Tongue (tissue), 2 donors: ENCODE results near the gene REST. TPM values are rescaled to one million over a fixed set of nuclear protein-coding genes. Genes with fewer than 3 reads are reported as not detected.
"Not testable (repeated sequence)": the region's sequence is repeated elsewhere in the genome, so short reads cannot be mapped to it uniquely, and the experiment has no call there.

Source experiments
- DNase-seq: peaks from one replicate; pipeline ENCODE4 v3.0.0-alpha.2; 2015
- total RNA-seq: library from RNA; depleted of rRNA; stranded (reverse); fragments of >200 nt; gene quantifications from one replicate; pipeline ENCODE4 v1.2.3, GENCODE V29; 2014

Gene REST, protein sequence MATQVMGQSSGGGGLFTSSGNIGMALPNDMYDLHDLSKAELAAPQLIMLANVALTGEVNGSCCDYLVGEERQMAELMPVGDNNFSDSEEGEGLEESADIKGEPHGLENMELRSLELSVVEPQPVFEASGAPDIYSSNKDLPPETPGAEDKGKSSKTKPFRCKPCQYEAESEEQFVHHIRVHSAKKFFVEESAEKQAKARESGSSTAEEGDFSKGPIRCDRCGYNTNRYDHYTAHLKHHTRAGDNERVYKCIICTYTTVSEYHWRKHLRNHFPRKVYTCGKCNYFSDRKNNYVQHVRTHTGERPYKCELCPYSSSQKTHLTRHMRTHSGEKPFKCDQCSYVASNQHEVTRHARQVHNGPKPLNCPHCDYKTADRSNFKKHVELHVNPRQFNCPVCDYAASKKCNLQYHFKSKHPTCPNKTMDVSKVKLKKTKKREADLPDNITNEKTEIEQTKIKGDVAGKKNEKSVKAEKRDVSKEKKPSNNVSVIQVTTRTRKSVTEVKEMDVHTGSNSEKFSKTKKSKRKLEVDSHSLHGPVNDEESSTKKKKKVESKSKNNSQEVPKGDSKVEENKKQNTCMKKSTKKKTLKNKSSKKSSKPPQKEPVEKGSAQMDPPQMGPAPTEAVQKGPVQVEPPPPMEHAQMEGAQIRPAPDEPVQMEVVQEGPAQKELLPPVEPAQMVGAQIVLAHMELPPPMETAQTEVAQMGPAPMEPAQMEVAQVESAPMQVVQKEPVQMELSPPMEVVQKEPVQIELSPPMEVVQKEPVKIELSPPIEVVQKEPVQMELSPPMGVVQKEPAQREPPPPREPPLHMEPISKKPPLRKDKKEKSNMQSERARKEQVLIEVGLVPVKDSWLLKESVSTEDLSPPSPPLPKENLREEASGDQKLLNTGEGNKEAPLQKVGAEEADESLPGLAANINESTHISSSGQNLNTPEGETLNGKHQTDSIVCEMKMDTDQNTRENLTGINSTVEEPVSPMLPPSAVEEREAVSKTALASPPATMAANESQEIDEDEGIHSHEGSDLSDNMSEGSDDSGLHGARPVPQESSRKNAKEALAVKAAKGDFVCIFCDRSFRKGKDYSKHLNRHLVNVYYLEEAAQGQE
- total RNA-seq, result 56.1 TPM

DNA sequence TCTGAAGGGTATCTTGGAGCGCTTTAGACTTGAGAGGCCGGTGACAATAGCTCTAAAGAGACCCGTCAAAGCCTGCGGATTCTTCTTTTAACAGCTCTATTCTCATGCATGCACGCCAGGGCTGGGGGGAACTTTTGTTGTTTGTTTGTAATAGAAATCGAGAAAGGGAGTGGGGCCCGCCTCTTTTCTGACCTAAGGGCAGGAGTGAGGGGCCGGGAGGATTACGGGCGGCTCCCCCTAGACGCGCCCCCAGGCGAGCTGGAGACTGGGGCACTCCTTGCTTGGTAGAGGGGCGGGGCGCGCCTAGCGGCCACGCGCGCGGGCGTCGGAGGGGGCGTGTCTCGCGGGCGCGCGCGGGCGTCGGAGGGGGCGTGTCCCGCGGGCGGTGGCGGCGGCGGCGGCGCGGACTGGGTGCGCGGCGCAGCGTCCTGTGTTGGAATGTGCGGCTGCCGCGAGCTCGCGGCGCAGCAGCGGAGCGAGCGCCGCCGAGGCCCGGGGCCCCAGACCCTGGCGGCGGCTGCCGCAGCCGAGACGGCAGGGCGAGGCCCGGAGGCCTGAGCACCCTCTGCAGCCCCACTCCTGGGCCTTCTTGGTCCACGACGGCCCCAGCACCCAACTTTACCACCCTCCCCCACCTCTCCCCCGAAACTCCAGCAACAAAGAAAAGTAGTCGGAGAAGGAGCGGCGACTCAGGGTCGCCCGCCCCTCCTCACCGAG lies at the start of gene REST:
TSS of gene REST (plus strand) at position 412 of the 717 bp plus-strand sequence. CDS start 2,739 bp downstream, outside the sequence.
- DNase-seq, result peak; percentile 89

- no peak for DNase-seq
Measured at GRCh38 chr4:56859841-56860240, 47.9 kb upstream of the REST start.

DNA sequence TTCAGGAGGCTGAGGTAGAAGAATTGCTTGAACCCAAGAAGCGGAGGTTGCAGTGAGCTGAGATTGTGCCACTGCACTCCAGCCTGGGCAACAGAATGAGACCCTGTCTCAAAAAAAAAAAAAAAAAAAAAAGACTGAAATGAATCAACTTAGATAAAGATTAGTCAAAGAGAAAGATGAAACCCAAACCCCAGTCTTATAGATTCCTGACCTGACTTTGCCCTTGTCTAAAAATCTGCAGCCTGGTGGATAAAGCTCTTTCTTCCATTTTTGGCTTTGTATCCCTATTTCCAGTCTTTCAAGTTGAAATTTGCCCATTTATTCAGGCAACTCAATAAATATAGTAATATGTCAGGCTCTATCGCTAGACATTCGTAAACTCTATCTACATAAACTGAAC lies 46.9 kb upstream of the REST start:
- DNase-seq, result no peak

GRCh38 chr4:56861360-56861759 lies 46.3 kb upstream of the REST start:
- no peak for DNase-seq

DNA sequence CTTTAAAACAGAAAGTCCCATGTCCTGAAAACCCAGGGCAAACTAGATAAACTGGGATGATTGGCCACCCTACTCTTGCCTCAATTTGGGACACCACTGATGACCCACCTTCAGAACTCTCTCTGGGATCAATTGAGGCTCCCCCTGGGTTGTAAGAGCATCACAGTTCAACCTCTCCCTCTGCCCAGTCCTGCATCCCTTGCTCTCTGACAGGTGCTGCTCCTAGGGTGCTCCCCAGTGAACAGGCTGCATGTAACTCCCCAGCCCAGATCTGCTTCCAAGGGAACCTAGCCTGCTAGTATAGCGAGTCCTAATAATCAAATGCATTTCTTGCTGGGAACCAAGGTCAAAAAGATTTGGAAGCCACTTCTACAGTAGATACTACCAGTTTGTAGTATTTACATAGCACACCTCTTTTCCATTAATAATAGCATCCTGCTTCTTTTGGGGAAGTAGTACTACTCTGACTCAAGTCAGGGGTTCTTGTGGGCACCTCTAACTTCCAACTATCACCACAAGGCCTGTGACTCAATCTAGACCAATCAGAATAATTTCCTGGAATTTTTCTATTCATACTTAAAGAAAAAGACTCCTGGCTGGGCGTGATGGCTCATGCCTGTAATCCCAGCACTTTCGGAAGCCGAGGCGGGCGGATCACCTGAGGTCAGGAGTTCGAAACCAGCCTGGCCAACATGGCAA lies 44.1 kb upstream of the REST start:
- no peak for DNase-seq

GRCh38 chr4:56870946-56871345 lies 36.8 kb upstream of the REST start:
- DNase-seq, result peak; percentile 85

GRCh38 chr4:56871371-56871866 lies 36.3 kb upstream of the REST start:
- DNase-seq, result peak; percentile 96

DNA sequence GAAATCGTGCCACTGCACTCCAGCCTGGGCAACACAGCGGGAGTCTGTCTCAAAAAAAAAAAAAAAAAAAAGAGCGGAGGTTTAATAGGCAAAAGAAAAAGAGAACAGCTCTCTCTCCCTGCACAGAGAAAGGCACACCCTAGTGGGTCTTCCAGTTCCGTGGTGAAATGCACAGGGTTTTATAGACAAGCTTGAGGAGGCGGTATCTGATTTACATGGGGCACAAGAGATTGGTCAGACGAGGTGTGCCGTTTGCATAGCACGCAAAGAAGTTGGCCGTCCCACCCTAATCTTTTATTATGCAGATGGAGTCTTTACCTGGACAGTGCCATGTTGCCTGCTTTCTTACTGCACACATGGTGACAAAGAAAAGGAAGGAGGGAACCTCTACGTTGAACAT lies 33.5 kb upstream of the REST start:
- DNase-seq, result no peak

DNA sequence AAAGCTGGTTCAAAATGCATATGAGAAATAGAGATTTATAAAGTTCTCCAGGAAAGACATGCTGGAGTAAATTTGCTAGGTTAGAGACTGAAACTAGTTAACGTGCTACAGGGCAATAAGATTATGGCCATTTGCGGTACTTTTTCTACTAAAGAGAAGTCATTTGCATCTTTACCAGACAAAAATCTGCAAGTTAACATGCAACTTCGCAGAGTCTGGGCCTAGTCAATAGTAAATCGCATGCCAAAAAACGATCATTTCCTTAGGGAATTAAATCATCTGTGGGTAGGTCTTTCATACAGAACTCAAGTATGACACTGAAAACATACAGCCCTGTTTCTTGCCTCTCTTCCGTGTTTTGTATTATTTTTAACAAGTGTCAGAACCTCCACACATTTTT lies 32.8 kb upstream of the REST start:
- DNase-seq, result no peak

DNA sequence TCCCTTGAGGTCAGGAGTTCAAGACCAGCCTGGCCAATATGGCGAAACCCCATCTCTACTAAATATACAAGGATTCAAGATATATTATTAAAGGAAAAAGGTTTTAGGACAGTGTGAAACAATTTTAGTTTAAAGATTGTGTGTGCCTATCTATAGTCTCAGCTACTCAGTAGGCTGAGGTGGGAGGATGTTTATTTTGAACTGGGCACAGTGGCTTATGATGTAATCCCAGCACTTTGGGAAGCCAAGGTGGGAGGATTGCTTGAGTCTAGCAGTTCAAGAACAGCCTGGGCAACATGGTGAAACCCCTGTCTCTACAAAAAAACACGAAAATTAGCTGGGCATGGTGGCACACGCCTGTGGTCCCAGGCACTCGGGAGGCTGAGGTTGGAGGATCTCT lies 31.4 kb upstream of the REST start:
- DNase-seq, result no peak

- no peak for DNase-seq
Measured at GRCh38 chr4:56879996-56880395, 27.7 kb upstream of the REST start.

GRCh38 chr4:56880572-56880971 lies 27.1 kb upstream of the REST start:
- DNase-seq, result no peak

- not testable (repeated sequence) for DNase-seq
Measured at GRCh38 chr4:56884511-56884910, 23.2 kb upstream of the REST start.

DNA sequence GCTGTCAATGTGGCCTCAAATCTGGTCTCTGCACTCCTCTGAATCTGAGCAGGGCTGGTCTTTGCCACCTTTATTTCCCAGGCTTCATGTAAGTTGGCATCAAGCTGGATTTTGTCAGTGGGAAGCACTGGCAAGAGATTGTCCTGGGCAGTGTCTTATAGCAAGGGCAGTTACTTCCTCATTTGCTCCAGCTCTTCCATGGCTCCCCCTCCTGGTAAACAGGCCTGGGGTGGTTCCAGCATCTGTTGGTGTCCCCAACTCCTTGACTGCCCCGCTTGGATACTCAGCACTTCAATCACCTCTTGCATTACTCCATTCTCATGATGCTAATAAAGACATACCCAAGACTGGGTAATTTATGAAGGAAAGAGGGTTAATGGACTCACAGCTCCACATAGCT lies 15.0 kb upstream of the REST start:
- DNase-seq, result no peak

- DNase-seq, result not testable (repeated sequence)
Measured at GRCh38 chr4:56897842-56898241, 9.9 kb upstream of the REST start.

- DNase-seq, result not testable (repeated sequence)
Measured at GRCh38 chr4:56900186-56900585, 7.5 kb upstream of the REST start.

GRCh38 chr4:56902703-56903102 lies 5.0 kb upstream of the REST start:
- no peak for DNase-seq

GRCh38 chr4:56905796-56906195 lies 1.9 kb upstream of the REST start:
- DNase-seq, result no peak

DNA sequence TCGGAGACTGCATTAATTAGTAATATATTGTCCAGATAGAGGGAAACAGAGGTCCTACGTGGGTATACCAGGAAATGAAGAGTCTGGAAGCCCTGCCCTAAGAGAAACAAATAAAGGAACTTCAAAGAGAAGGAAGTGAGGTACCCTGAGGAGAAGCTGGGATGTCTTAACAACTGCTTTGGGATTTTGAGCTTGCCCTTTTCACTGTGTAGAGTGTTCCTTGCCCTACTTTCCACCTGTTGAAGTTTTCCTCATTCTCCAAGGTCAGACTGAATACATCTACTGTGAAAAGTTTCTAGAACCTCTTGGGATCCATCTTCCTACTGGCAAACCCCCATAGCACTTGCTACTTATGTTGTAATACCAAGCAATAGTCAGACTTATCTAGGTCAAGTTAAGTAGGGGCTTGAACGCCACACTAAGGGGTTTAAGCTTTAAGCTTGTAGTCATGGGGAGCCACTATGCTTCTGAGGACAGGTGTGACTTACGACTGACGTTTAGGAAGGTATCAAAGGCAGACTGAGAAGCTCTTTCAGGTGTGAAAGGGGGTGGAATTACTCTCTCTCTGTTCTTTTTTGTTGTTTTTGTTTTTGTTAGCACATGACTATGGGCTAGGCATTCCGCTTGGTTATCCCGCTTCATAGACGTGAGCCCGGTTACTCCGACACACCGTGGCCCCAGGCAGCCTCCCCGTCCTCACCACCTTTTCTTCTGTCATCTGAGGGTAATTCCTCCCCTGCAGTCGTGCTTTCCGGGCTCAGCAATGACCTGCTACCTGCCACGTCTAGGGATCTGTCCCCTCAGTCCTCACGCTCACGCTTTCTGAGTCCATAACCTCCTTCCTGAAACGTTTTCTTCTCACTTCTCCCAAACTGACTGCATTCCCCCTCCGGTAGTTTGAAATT lies 959 bp upstream of the REST start:
- no peak for DNase-seq
